ENCODE results near the gene KCNT1. TPM values are rescaled to one million over a fixed set of nuclear protein-coding genes. Genes with fewer than 3 reads are reported as not detected.

Gene KCNT1
- total RNA-seq, 1 experiment from 2014 or later: not detected

GRCh38 chr9:135678236-135679017 is 23.6 kb upstream of the KCNT1 start:
- Histone ChIP-seq H3K36me3 (ENCODE audit: insufficient read depth, low read length) (no peaks in the 10 kb centered on the region), H3K9me2 (replicated peaks; ENCODE audit: insufficient read depth, low read length) (no peaks in the 10 kb centered on the region), H3K9me3 (ENCODE audit: low read length) (no peaks in the 10 kb centered on the region), H3K27me3 (ENCODE audit: low read length) (no peaks in the 10 kb centered on the region), H3K4me2 (ENCODE audit: low read depth, low read length, poor library complexity, severe bottlenecking) (no peak overlapping the region), H2AFZ (ENCODE audit: low read length) (no peak overlapping the region), H4K20me1 (ENCODE audit: insufficient read depth, low read depth, low read length) (no peaks in the 10 kb centered on the region), H3K79me2 (ENCODE audit: low read length) (no peaks in the 10 kb centered on the region), H3K27ac (ENCODE audit: low read length) (no peak overlapping the region), H3K4me1 (ENCODE audit: low read length) (no peaks in the 10 kb centered on the region), H3K9ac (ENCODE audit: low read length) (no peak overlapping the region), H3K4me3 (ENCODE audit: low read length) (no peak overlapping the region)
- DNase-seq: no peak

GRCh38 chr9:135680056-135680455 is 21.9 kb upstream of the KCNT1 start:
- H3K9me3 ChIP-seq (ENCODE audit: low read length): no peaks in the 10 kb centered on the region
- no peaks in the 10 kb centered on the region for H3K27me3 ChIP-seq (ENCODE audit: low read length)
- no peaks in the 10 kb centered on the region for H4K20me1 ChIP-seq (ENCODE audit: insufficient read depth, low read depth, low read length)
- H3K36me3 ChIP-seq (ENCODE audit: insufficient read depth, low read length): no peaks in the 10 kb centered on the region
- no peak for DNase-seq
- no peaks in the 10 kb centered on the region for H3K9me2 ChIP-seq (replicated peaks; ENCODE audit: insufficient read depth, low read length)
- H3K79me2 ChIP-seq (ENCODE audit: low read length): no peaks in the 10 kb centered on the region
- H3K4me3 ChIP-seq (ENCODE audit: low read length): no peak overlapping the region
- H3K9ac ChIP-seq (ENCODE audit: low read length): no peak overlapping the region
- H3K27ac ChIP-seq (ENCODE audit: low read length): no peak overlapping the region
- no peaks in the 10 kb centered on the region for H3K4me1 ChIP-seq (ENCODE audit: low read length)
- no peak overlapping the region for H3K4me2 ChIP-seq (ENCODE audit: low read depth, low read length, poor library complexity, severe bottlenecking)
- no peak overlapping the region for H2AFZ ChIP-seq (ENCODE audit: low read length)

- no peak overlapping the region for H3K27ac ChIP-seq (ENCODE audit: low read length)
- DNase-seq: no peak
These were observed 20.8 kb upstream of the KCNT1 start for GRCh38 chr9:135681161-135681560.

GRCh38 chr9:135683401-135684034 is 18.5 kb upstream of the KCNT1 start:
- Histone ChIP-seq H3K4me3 (ENCODE audit: low read length) (no peak overlapping the region), H3K9me2 (replicated peaks; ENCODE audit: insufficient read depth, low read length) (no peaks in the 10 kb centered on the region), H4K20me1 (ENCODE audit: insufficient read depth, low read depth, low read length) (0 out of 2 replicates have a peak, but pooled peaks cover 5% of the 10 kb centered on the region), H3K4me1 (ENCODE audit: low read length) (no peaks in the 10 kb centered on the region), H3K27me3 (ENCODE audit: low read length) (no peaks in the 10 kb centered on the region), H3K27ac (ENCODE audit: low read length) (no peak overlapping the region), H3K9ac (ENCODE audit: low read length) (no peak overlapping the region), H3K4me2 (ENCODE audit: low read depth, low read length, poor library complexity, severe bottlenecking) (no peak overlapping the region), H3K36me3 (ENCODE audit: insufficient read depth, low read length) (no peaks in the 10 kb centered on the region), H2AFZ (ENCODE audit: low read length) (no peak overlapping the region), H3K9me3 (ENCODE audit: low read length) (no peaks in the 10 kb centered on the region), H3K79me2 (ENCODE audit: low read length) (no peaks in the 10 kb centered on the region)
- no peak for DNase-seq

More at GRCh38 chr9:135681161-135681560, 20.8 kb upstream of the KCNT1 start:
- Histone ChIP-seq H4K20me1 (ENCODE audit: insufficient read depth, low read depth, low read length) (0 out of 2 replicates have a peak, but pooled peaks cover 2% of the 10 kb centered on the region), H2AFZ (ENCODE audit: low read length) (no peak overlapping the region), H3K4me3 (ENCODE audit: low read length) (no peak overlapping the region), H3K36me3 (ENCODE audit: insufficient read depth, low read length) (no peaks in the 10 kb centered on the region), H3K79me2 (ENCODE audit: low read length) (no peaks in the 10 kb centered on the region), H3K9ac (ENCODE audit: low read length) (no peak overlapping the region), H3K4me1 (ENCODE audit: low read length) (no peaks in the 10 kb centered on the region), H3K9me3 (ENCODE audit: low read length) (no peaks in the 10 kb centered on the region), H3K9me2 (replicated peaks; ENCODE audit: insufficient read depth, low read length) (no peaks in the 10 kb centered on the region), H3K27me3 (ENCODE audit: low read length) (no peaks in the 10 kb centered on the region), H3K4me2 (ENCODE audit: low read depth, low read length, poor library complexity, severe bottlenecking) (no peak overlapping the region)

GRCh38 chr9:135684691-135685090 is 17.3 kb upstream of the KCNT1 start:
- Histone ChIP-seq H3K36me3 (ENCODE audit: insufficient read depth, low read length) (no peaks in the 10 kb centered on the region), H3K9me3 (ENCODE audit: low read length) (no peaks in the 10 kb centered on the region), H3K27me3 (ENCODE audit: low read length) (no peaks in the 10 kb centered on the region), H3K4me2 (ENCODE audit: low read depth, low read length, poor library complexity, severe bottlenecking) (no peak overlapping the region), H3K27ac (ENCODE audit: low read length) (no peak overlapping the region), H2AFZ (ENCODE audit: low read length) (no peak overlapping the region), H4K20me1 (ENCODE audit: insufficient read depth, low read depth, low read length) (0 out of 2 replicates have a peak, but pooled peaks cover 5% of the 10 kb centered on the region), H3K4me1 (ENCODE audit: low read length) (no peaks in the 10 kb centered on the region), H3K79me2 (ENCODE audit: low read length) (no peaks in the 10 kb centered on the region), H3K4me3 (ENCODE audit: low read length) (no peak overlapping the region), H3K9ac (ENCODE audit: low read length) (no peak overlapping the region), H3K9me2 (replicated peaks; ENCODE audit: insufficient read depth, low read length) (no peaks in the 10 kb centered on the region)
- no peak for DNase-seq

GRCh38 chr9:135687216-135687615 is 14.8 kb upstream of the KCNT1 start:
- Histone ChIP-seq H3K9me3 (ENCODE audit: low read length) (no peaks in the 10 kb centered on the region), H2AFZ (ENCODE audit: low read length) (no peak overlapping the region), H3K4me3 (ENCODE audit: low read length) (no peak overlapping the region), H3K27me3 (ENCODE audit: low read length) (no peaks in the 10 kb centered on the region), H4K20me1 (ENCODE audit: insufficient read depth, low read depth, low read length) (0 out of 2 replicates have a peak, but pooled peaks cover 5% of the 10 kb centered on the region), H3K9ac (ENCODE audit: low read length) (no peak overlapping the region), H3K79me2 (ENCODE audit: low read length) (no peaks in the 10 kb centered on the region), H3K4me2 (ENCODE audit: low read depth, low read length, poor library complexity, severe bottlenecking) (no peak overlapping the region), H3K9me2 (replicated peaks; ENCODE audit: insufficient read depth, low read length) (no peaks in the 10 kb centered on the region), H3K36me3 (ENCODE audit: insufficient read depth, low read length) (no peaks in the 10 kb centered on the region), H3K27ac (ENCODE audit: low read length) (no peak overlapping the region), H3K4me1 (ENCODE audit: low read length) (no peaks in the 10 kb centered on the region)
- no peak for DNase-seq

GRCh38 chr9:135689011-135689410 is 13.0 kb upstream of the KCNT1 start:
- no peaks in the 10 kb centered on the region for H3K4me1 ChIP-seq (ENCODE audit: low read length)
- DNase-seq: no peak
- no peaks in the 10 kb centered on the region for H3K9me2 ChIP-seq (replicated peaks; ENCODE audit: insufficient read depth, low read length)
- no peaks in the 10 kb centered on the region for H3K9me3 ChIP-seq (ENCODE audit: low read length)
- H3K27me3 ChIP-seq (ENCODE audit: low read length): no peaks in the 10 kb centered on the region
- H4K20me1 ChIP-seq (ENCODE audit: insufficient read depth, low read depth, low read length): 0 out of 2 replicates have a peak, but pooled peaks cover 5% of the 10 kb centered on the region
- H3K4me2 ChIP-seq (ENCODE audit: low read depth, low read length, poor library complexity, severe bottlenecking): no peak overlapping the region
- no peak overlapping the region for H3K27ac ChIP-seq (ENCODE audit: low read length)
- H3K9ac ChIP-seq (ENCODE audit: low read length): no peak overlapping the region
- no peak overlapping the region for H2AFZ ChIP-seq (ENCODE audit: low read length)
- H3K4me3 ChIP-seq (ENCODE audit: low read length): no peak overlapping the region
- H3K36me3 ChIP-seq (ENCODE audit: insufficient read depth, low read length): no peaks in the 10 kb centered on the region
- no peaks in the 10 kb centered on the region for H3K79me2 ChIP-seq (ENCODE audit: low read length)

GRCh38 chr9:135690836-135691570 is 11.0 kb upstream of the KCNT1 start:
- Histone ChIP-seq H2AFZ (ENCODE audit: low read length) (no peak overlapping the region), H4K20me1 (ENCODE audit: insufficient read depth, low read depth, low read length) (0 out of 2 replicates have a peak, but pooled peaks cover 5% of the 10 kb centered on the region), H3K36me3 (ENCODE audit: insufficient read depth, low read length) (no peaks in the 10 kb centered on the region), H3K4me2 (ENCODE audit: low read depth, low read length, poor library complexity, severe bottlenecking) (no peak overlapping the region), H3K27me3 (ENCODE audit: low read length) (no peaks in the 10 kb centered on the region), H3K9me3 (ENCODE audit: low read length) (no peaks in the 10 kb centered on the region), H3K4me3 (ENCODE audit: low read length) (no peak overlapping the region), H3K79me2 (ENCODE audit: low read length) (no peaks in the 10 kb centered on the region), H3K9ac (ENCODE audit: low read length) (no peak overlapping the region), H3K4me1 (ENCODE audit: low read length) (no peaks in the 10 kb centered on the region), H3K27ac (ENCODE audit: low read length) (no peak overlapping the region), H3K9me2 (replicated peaks; ENCODE audit: insufficient read depth, low read length) (no peaks in the 10 kb centered on the region)
- no peak for DNase-seq

Data from Karpas-422 (cell line).